Astrocyte of the spinal cord (primary cell): ENCODE results near the gene EXOC4.

Experiments used
- DNase-seq: peaks from one replicate; pipeline ENCODE4 v3.0.0; 2011; ENCODE audit warnings: low read depth, low spot score
- H3K4me3 ChIP-seq: 2 replicates; pipeline ENCODE4 v1.5.1; 2011; ENCODE audit warnings: low read depth, mild to moderate bottlenecking, low read length, moderate library complexity
- CTCF ChIP-seq: IDR thresholded peaks from 2 replicates; pipeline ENCODE4 v1.5.1; 2012; ENCODE audit warnings: low read depth, mild to moderate bottlenecking, low read length, inconsistent platforms
- in situ Hi-C: cut with HindIII; loops from 2 replicates; pipeline ENCODE4 v1.10.0; 2017; ENCODE audit warnings: low sequenced_read_pairs

EXOC4 gene

DNA sequence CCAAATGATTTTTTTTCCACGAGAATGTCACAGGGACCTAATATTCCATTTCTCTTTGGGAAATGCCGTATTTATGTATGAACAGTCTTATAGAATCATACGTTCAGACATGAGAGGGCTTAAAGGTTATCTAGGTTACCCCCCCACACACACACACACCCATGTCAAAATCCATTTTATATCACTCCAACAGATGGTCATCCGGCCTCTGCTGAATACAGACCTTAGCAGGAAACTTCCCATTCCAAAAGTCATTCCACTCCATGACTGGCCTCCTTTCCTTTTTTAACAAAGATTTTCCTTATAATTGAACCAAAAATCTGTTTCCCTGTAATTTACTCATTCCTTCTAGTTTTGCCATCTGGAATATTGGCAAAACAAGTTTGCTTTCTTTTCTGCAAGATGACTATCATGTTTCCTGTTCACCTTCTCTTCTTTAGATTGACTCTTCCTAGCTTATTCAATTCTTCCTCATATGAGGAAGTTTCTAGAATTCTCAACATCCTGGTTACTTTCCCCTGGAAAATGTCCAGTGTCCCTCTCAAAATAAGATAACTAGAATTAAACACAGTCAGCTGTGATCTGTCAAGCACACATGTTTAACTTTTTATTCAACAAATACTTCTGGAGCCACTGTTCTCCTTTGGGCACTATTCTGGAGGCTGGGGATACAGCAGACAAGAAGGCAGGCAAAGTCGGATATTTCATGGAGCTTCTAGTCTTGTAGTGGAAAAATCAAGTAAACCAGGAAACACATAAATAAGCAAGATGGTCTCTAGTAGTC is 597.8 kb downstream of the EXOC4 start:
- in situ Hi-C loops: no loop called here
- no peak for DNase-seq
- TF ChIP-seq CTCF: no peak
- H3K4me3 ChIP-seq: no peak overlapping the region

DNA sequence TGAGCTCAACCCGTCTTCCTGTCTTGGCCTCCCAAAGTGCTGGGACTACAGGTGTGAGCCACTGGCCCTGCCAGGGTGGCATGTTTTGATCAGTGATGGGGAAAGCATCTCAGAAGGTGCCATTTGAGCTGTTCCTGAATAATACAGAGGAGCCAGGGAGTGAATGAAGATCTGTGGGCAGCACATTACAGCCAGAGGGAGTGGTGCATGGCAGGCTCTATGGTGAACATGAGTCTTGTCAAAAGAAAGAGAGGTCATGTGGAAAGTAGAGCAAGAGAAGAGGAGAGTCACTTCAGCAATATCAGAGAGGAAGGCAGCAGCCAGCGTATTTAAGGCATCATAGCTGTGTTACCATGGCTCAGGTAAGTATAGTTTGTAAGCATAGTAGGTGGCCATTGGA is 598.5 kb downstream of the EXOC4 start:
- H3K4me3 ChIP-seq: no peak overlapping the region
- TF ChIP-seq CTCF: no peak
- DNase-seq: no peak
- in situ Hi-C loops: no loop called here

- DNase-seq: peak; percentile 81
- H3K4me3 ChIP-seq: no peak overlapping the region
- in situ Hi-C loops: no loop called here
Measured at GRCh38 chr7:133853706-133854276, 600.9 kb downstream of the EXOC4 start.

DNA sequence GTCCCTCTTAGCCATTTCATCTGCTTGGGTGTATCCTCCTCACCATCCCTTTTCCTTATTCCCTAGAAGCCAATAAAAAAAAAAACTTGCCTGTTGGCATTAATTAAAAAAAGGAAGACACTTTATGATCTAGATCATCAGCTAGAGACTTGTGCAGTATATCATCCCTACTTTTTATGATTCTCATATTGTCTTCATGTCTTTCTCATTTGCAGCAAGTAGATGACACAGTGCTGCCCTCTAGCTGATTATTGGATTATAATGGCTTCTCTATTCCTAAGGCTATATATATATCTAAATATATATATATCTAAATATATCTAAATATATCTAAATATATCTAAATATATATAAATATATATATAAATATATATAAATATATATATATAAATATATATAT is 601.9 kb downstream of the EXOC4 start:
- in situ Hi-C loops: no loop called here
- TF ChIP-seq CTCF: peak; percentile 31
- no peak overlapping the region for H3K4me3 ChIP-seq
- peak; percentile 65 for DNase-seq

More at GRCh38 chr7:133853706-133854276, 600.9 kb downstream of the EXOC4 start:
- peak; percentile 55 for TF ChIP-seq CTCF

- in situ Hi-C loops: no loop called here
- H3K4me3 ChIP-seq: no peak overlapping the region
- DNase-seq: no peak
Measured at GRCh38 chr7:133857376-133858119, 604.7 kb downstream of the EXOC4 start.

More at GRCh38 chr7:133857376-133858119, 604.7 kb downstream of the EXOC4 start:
- no peak for TF ChIP-seq CTCF
